ENCODE results near the gene CEP170. TPM values are rescaled to one million over a fixed set of nuclear protein-coding genes. Genes with fewer than 3 reads are reported as not detected.

CEP170 gene
- total and polyA plus RNA-seq, 2 experiments from 2014 or later, result 93.1 to 104 TPM

DNA sequence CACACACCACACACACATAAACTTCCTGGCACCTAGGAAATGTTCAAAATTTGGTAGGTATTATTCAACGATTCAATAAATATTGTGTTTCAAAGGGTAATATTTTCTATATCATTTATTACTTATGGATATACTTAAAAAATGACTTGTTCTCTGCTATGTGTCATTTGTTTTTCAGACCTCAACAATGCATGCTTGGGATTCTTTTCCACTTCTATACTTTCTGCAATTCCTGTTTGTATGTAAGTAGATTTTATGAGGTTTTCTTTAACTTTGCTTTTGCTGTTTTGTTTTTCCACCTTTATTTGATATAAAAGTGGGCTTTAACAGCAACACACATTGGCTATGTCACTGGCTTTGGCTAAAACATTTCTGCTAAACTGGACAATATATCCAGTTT lies 3.5 kb downstream of the CEP170 start:
- Histone ChIP-seq H3K79me2 (replicated peaks; ENCODE audit: insufficient read depth) (peaks cover 80% of the 10 kb centered on the region), H3F3A (replicated peaks; ENCODE audit: low read depth) (no peaks in the 10 kb centered on the region), H3K4me3 (no peak overlapping the region), H3K4me1 (ENCODE audit: insufficient read depth) (peaks cover 36% of the 10 kb centered on the region), H3K9me2 (ENCODE audit: insufficient read depth) (no peaks in the 10 kb centered on the region), H3K27me3 (ENCODE audit: insufficient read depth) (no peaks in the 10 kb centered on the region), H2AFZ (no peak overlapping the region), H4K20me1 (replicated peaks; ENCODE audit: insufficient read depth) (peaks cover 28% of the 10 kb centered on the region), H3K4me2 (peak overlapping the region; percentile 85), H3K36me3 (ENCODE audit: insufficient read depth) (no peaks in the 10 kb centered on the region), H3K27ac (ENCODE audit: low read depth) (no peak overlapping the region)
- TF ChIP-seq CREB1 (CRISPR knock-in tag; IDR thresholded peaks at IDR 0.05; ENCODE audit: low read depth) (no peak), ZNF331 (CRISPR knock-in tag; IDR thresholded peaks at IDR 0.05; ENCODE audit: low read depth) (no peak), EZH2 (IDR thresholded peaks at IDR 0.05; ENCODE audit: low read depth, unreplicated experiment) (no peak), NANOG (IDR thresholded peaks at IDR 0.05; ENCODE audit: borderline replicate concordance) (no peak), EZH2phosphoT487 (IDR thresholded peaks at IDR 0.05; ENCODE audit: unreplicated experiment) (no peak), STAT1 (IDR thresholded peaks at IDR 0.05; ENCODE audit: unreplicated experiment) (no peak), POLR2AphosphoS5 (IDR thresholded peaks at IDR 0.05; ENCODE audit: low read depth) (no peak), ZNF114 (CRISPR knock-in tag; IDR thresholded peaks at IDR 0.05) (no peak), JUNB (IDR thresholded peaks at IDR 0.05; ENCODE audit: unreplicated experiment) (no peak)
- TF ChIP-seq, protein P1, sequence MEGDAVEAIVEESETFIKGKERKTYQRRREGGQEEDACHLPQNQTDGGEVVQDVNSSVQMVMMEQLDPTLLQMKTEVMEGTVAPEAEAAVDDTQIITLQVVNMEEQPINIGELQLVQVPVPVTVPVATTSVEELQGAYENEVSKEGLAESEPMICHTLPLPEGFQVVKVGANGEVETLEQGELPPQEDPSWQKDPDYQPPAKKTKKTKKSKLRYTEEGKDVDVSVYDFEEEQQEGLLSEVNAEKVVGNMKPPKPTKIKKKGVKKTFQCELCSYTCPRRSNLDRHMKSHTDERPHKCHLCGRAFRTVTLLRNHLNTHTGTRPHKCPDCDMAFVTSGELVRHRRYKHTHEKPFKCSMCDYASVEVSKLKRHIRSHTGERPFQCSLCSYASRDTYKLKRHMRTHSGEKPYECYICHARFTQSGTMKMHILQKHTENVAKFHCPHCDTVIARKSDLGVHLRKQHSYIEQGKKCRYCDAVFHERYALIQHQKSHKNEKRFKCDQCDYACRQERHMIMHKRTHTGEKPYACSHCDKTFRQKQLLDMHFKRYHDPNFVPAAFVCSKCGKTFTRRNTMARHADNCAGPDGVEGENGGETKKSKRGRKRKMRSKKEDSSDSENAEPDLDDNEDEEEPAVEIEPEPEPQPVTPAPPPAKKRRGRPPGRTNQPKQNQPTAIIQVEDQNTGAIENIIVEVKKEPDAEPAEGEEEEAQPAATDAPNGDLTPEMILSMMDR (conservative IDR thresholded peaks at IDR 0.05; ENCODE audit: low read depth in 2 of 2), result no peak
- TF ChIP-seq, protein P2, sequence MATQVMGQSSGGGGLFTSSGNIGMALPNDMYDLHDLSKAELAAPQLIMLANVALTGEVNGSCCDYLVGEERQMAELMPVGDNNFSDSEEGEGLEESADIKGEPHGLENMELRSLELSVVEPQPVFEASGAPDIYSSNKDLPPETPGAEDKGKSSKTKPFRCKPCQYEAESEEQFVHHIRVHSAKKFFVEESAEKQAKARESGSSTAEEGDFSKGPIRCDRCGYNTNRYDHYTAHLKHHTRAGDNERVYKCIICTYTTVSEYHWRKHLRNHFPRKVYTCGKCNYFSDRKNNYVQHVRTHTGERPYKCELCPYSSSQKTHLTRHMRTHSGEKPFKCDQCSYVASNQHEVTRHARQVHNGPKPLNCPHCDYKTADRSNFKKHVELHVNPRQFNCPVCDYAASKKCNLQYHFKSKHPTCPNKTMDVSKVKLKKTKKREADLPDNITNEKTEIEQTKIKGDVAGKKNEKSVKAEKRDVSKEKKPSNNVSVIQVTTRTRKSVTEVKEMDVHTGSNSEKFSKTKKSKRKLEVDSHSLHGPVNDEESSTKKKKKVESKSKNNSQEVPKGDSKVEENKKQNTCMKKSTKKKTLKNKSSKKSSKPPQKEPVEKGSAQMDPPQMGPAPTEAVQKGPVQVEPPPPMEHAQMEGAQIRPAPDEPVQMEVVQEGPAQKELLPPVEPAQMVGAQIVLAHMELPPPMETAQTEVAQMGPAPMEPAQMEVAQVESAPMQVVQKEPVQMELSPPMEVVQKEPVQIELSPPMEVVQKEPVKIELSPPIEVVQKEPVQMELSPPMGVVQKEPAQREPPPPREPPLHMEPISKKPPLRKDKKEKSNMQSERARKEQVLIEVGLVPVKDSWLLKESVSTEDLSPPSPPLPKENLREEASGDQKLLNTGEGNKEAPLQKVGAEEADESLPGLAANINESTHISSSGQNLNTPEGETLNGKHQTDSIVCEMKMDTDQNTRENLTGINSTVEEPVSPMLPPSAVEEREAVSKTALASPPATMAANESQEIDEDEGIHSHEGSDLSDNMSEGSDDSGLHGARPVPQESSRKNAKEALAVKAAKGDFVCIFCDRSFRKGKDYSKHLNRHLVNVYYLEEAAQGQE (IDR thresholded peaks at IDR 0.05; ENCODE audit: unreplicated experiment), result no peak
- TF ChIP-seq, protein P3, sequence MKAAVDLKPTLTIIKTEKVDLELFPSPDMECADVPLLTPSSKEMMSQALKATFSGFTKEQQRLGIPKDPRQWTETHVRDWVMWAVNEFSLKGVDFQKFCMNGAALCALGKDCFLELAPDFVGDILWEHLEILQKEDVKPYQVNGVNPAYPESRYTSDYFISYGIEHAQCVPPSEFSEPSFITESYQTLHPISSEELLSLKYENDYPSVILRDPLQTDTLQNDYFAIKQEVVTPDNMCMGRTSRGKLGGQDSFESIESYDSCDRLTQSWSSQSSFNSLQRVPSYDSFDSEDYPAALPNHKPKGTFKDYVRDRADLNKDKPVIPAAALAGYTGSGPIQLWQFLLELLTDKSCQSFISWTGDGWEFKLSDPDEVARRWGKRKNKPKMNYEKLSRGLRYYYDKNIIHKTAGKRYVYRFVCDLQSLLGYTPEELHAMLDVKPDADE (IDR thresholded peaks at IDR 0.05), result no peak
- TF ChIP-seq, protein P4, sequence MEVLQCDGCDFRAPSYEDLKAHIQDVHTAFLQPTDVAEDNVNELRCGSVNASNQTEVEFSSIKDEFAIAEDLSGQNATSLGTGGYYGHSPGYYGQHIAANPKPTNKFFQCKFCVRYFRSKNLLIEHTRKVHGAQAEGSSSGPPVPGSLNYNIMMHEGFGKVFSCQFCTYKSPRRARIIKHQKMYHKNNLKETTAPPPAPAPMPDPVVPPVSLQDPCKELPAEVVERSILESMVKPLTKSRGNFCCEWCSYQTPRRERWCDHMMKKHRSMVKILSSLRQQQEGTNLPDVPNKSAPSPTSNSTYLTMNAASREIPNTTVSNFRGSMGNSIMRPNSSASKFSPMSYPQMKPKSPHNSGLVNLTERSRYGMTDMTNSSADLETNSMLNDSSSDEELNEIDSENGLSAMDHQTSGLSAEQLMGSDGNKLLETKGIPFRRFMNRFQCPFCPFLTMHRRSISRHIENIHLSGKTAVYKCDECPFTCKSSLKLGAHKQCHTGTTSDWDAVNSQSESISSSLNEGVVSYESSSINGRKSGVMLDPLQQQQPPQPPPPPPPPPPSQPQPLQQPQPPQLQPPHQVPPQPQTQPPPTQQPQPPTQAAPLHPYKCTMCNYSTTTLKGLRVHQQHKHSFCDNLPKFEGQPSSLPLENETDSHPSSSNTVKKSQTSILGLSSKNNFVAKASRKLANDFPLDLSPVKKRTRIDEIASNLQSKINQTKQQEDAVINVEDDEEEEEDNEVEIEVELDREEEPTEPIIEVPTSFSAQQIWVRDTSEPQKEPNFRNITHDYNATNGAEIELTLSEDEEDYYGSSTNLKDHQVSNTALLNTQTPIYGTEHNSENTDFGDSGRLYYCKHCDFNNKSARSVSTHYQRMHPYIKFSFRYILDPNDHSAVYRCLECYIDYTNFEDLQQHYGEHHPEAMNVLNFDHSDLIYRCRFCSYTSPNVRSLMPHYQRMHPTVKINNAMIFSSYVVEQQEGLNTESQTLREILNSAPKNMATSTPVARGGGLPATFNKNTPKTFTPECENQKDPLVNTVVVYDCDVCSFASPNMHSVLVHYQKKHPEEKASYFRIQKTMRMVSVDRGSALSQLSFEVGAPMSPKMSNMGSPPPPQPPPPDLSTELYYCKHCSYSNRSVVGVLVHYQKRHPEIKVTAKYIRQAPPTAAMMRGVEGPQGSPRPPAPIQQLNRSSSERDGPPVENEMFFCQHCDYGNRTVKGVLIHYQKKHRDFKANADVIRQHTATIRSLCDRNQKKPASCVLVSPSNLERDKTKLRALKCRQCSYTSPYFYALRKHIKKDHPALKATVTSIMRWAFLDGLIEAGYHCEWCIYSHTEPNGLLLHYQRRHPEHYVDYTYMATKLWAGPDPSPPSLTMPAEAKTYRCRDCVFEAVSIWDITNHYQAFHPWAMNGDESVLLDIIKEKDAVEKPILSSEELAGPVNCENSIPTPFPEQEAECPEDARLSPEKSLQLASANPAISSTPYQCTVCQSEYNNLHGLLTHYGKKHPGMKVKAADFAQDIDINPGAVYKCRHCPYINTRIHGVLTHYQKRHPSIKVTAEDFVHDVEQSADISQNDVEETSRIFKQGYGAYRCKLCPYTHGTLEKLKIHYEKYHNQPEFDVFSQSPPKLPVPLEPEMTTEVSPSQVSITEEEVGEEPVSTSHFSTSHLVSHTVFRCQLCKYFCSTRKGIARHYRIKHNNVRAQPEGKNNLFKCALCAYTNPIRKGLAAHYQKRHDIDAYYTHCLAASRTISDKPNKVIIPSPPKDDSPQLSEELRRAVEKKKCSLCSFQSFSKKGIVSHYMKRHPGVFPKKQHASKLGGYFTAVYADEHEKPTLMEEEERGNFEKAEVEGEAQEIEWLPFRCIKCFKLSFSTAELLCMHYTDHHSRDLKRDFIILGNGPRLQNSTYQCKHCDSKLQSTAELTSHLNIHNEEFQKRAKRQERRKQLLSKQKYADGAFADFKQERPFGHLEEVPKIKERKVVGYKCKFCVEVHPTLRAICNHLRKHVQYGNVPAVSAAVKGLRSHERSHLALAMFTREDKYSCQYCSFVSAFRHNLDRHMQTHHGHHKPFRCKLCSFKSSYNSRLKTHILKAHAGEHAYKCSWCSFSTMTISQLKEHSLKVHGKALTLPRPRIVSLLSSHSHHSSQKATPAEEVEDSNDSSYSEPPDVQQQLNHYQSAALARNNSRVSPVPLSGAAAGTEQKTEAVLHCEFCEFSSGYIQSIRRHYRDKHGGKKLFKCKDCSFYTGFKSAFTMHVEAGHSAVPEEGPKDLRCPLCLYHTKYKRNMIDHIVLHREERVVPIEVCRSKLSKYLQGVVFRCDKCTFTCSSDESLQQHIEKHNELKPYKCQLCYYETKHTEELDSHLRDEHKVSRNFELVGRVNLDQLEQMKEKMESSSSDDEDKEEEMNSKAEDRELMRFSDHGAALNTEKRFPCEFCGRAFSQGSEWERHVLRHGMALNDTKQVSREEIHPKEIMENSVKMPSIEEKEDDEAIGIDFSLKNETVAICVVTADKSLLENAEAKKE (CRISPR knock-in tag; IDR thresholded peaks at IDR 0.05), result no peak
- H3K27me3 Mint-ChIP-seq (ENCODE audit: insufficient read depth, low read depth, poor library complexity), result peaks cover 6% of the 10 kb centered on the region
- H3K36me3 Mint-ChIP-seq (ENCODE audit: low read depth), result no peaks in the 10 kb centered on the region; the same call in 2 of the 3 replicates
- H3K9me3 Mint-ChIP-seq, result no peaks in the 10 kb centered on the region
- H3K4me3 Mint-ChIP-seq, result peak overlapping the region; percentile 40; the same call in 1 of the 3 replicates
- no peak overlapping the region for H3K27ac Mint-ChIP-seq
- no peak for DNase-seq (ENCODE audit: low spot score)
- peaks cover 43% of the 10 kb centered on the region for H3K4me1 Mint-ChIP-seq
- no peak for ATAC-seq

Data from GM23338 (cell line).